ENCODE data around the gene MAST1.
"Not testable (repeated sequence)": the region's sequence is repeated elsewhere in the genome, so short reads cannot be mapped to it uniquely, and the experiment has no call there.

Gene MAST1

GRCh38 chr19:12872941-12873890, 34.9 kb downstream of the MAST1 start:
- peak; percentile 47 for DNase-seq

- no peak for DNase-seq
Measured at GRCh38 chr19:12873891-12874745, 35.8 kb downstream of the MAST1 start.

DNA sequence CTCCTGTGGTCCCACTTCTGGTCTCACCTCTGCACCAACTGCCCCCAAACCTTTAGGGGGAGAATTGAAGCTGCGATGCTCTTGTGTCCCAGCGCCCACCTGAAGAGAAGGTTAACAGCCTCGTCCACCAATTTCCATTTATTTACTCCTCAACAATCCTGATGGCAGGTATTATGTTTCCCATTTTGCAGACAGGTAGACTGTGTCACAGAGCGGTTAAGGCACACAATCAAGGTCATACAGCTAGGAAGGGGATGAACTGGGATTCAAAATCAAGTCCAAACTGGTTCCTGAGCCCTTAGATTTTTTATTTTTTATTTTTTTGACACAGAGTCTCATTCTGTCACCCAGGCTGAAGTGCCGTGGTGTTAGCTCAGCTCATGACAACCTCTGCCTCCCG, 36.8 kb downstream of the MAST1 start:
- no peak for DNase-seq

DNA sequence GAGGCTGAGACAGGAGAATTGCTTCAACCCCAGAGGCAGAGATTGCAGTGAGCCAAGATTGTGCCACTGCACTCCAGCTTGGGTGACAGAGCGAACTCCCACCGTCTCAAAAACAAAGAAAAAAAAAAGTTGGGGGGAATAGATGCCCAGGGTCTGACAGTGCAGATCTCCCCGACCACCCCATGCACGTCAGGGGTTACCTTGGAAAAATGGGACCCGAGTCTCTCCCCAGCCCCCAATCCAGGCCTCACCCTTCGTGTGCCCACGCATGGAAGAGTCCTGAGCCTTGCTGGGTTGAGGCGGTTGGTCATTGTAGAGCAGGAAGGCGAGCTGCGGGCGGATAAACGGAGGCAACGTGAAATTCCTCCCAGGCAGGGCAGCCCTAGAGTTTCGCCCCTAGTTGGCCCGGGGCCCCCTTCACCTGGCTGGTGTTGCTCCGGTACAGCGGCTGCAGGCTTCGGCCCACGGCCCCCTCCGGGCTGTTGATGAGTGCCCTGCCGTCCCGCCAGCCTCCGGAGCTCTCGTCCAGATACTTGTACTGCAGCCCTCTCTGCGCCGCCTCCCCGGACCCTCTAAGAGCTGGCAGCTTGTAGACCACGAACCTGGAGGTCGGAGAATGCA, 42.3 kb downstream of the MAST1 start:
- DNase-seq: peak; percentile 35

DNA sequence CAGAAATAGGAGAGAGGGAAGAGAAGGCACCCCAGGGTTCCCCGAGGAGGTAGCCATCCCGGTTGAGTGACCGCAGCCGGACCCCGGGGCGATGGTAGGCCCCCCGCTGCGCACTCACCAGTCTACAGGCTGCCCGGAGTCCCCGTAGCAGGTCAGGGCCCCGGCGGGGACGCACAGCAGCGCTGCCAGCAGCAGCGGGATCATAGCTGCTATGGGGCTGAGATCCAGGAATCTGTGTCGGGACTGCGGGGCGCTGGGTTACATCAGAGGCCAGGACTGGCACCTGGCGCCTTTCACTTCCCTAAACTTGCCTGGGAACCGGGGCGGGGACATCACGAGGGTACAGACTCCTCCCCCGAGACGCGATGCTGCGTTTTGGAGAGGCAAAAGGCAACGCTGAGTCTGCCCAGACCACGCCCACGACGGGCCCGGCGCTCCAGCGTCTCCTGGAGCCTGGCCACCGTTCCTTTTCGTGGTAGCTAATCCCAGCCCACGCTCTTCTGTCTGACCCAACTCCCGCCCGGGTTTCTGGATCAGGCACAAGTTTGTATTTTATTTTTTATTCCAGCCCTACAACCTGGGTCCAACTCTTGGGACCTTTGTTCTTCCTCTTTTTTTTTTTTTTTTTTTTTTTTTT, 43.0 kb downstream of the MAST1 start, which contains the start of gene DNASE2:
Gene DNASE2, minus strand, starts transcription at position 278 of the 637 bp plus-strand sequence. Its CDS starts 74 bp downstream, at position 204.
- DNase-seq: peak; percentile 96

- no peak for DNase-seq
Measured at GRCh38 chr19:12882589-12882988, 44.3 kb downstream of the MAST1 start.

DNA sequence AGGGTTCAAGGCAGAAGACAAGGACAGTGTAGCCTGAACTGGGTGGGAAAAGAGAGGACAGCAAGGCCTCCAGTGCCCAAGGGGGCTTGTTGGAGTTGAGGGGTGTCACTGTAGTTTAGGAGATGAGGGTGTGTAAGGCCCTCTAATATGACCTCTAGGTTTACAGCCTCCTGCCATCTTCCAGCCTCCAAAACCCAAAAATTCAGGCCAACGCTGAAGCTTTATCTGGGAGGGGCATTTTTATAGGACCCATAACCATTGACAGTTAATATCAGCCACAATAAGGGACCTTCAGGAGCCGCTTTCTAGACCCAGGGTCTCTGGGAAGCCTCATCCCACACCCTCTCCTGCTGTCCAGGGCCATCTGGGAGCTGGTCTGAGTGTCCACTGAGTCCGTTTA, 45.9 kb downstream of the MAST1 start:
- no peak for DNase-seq

GRCh38 chr19:12884627-12884925, 46.3 kb downstream of the MAST1 start:
- no peak for DNase-seq

DNA sequence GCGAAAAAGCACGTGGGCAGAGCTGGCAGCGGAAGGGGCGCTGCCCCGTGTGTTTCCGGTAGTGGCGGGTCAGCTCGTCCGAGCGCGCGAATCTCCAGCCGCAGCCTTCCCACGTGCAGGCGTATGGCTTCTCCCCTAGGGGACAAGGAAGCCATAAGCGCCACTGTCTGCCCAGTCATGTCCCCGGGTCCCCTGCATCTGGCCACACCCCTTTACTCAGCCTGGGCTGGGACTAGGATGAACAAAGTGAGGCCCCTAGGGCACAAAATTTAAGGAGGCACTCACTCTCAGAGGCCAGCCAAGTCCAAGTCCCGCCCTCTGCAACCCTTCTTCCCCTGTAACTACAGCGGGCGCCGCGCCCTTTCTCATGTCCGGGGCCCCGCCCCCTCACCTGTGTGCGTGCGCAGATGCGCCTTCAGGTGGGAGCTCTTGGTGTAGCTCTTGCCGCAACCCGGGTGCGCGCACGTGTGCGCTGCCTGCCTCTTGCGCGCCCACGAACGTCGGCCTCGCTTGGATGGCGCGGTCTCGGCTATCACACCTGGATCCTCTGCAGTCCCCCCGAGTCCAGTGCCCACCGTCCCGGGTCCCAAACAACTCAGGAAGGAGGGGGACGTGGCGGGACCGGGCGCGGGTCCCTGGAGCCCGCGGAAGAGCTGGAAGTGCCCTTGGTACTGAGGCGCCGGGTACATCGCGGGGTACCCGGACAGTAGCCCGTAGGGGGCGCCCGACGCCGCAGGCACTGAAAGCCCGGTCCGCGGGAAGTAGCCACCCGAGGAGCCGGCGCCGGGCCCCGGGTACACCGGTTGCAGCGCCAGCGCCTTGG, 46.8 kb downstream of the MAST1 start:
- peak; percentile 94 for DNase-seq

DNA sequence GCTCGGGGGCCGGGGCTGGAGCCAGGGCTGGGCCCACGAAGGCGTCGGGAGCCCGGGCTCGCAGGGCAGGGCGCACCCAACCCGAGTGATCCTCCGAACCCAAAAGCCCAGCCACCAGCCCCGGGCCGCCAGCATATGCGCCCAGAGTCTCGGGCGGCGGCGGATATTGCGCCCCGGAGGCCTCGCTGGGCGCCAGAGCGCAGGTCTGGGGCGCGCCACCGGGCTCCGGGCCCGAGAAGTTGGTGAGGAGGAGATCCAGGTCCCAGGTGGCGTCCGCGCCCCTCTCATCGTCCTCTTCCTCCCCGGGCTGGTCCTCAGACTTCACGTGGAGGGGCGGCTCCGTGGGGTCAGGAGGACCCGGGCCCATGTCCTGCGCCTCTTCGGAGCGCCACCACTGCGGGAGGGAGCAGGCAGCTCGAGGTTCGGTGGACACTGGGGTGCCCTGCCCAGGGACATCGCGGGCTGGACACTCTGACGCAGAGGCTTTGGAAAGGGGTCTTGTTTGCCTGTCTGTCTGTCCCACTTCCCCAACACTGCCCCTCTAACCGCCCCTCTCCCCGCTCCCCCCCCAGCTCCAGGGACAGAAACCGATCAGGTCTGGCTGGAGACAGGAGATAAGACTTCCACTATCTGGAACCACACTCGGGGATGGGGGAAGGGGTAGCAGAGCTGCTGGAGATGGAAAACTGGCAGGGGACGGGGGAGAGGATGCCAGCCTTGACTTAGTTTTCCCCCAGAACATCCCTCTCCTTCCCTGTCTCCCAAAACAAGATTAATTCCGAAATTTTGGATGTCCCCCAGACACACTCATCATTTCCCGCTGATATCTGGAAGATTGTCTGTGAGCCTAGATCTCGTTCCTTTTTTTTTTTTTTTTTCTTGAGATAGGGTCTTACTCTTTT, 47.7 kb downstream of the MAST1 start:
- no peak for DNase-seq

DNA sequence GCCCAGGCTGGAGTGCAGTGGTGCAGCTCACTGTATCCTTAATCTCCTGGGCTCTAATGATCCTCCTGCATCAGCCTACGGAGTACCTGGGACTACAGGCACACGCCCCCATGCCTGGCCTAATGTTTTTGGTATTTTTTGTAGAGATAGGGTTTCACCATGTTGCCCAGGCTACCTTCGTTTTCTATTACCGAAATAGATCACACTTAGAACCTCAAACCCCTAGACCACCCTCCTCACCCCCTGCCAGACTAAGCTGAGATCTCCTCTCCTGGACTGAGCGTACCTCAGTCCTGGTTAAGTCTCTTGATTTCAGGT, 48.3 kb downstream of the MAST1 start:
- DNase-seq: no peak

DNA sequence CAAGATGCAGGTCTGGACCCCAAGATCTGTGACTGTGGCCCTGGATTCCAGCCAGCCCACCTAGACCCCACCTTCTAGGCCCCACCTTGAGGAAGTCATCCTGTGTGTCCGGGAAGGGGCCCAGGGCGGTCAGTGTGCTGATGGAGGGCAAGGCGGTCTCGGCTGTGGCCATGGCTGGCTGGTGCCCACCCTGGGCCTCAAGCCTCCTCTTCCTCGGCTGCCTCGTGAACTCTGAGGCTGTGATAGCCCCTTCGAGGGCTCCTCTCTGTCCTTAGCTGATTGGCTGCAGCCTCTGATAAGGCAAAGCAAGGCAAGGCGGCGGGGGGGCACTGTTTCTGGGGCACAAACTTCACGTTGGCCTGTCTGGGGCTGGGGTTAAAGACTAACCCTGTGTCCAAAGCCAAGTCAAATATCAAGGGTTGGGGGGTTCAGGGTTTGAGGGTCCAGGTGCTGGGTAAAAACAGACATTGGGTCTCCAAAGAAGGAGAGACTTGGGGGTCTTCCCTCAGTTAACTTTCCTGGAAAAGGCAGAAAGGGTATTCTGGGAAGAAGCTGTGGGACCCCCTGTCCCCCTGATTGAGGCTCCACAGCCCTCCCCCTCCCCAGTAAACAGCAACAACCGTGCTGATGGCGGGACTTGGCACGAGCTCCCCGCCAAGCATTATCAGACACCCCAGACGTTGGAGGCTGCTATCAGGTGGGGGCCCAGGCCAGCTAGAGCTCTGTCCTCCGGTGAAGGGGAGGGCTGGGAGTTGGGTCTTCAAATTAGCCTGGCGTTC, 48.8 kb downstream of the MAST1 start, which contains the start of gene KLF1:
Gene KLF1, minus strand, starts transcription at position 233 of the 779 bp plus-strand sequence. Its CDS starts 61 bp downstream, at position 172.
- no peak for DNase-seq

DNA sequence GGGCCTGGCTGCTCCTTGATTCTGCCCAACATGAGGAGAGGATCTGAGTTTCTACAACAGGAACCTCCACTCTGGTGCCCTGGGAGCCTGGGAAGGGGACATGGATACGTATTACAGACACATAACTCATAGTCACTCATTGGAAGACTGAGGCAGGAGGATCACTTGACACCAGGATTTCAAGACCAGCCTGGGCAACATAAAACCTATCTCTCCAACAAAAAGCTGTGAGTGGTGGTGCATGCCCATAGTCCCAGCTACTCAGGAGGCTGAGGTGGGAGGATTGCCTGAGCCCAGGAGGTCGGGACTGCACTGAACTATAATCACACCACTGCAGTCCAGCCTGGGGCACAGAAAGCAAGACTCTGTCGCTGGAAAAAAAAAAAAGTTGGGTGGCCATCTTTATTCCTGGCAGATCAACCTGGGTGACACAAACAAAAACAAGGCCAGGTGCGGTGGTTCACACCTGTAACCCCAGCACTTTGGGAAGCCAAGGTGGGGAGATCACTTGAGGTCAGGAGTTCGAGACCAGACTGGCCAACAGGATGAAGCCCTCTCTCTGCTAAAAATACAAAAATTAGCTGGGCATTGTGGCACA, 49.8 kb downstream of the MAST1 start:
- no peak for DNase-seq

DNA sequence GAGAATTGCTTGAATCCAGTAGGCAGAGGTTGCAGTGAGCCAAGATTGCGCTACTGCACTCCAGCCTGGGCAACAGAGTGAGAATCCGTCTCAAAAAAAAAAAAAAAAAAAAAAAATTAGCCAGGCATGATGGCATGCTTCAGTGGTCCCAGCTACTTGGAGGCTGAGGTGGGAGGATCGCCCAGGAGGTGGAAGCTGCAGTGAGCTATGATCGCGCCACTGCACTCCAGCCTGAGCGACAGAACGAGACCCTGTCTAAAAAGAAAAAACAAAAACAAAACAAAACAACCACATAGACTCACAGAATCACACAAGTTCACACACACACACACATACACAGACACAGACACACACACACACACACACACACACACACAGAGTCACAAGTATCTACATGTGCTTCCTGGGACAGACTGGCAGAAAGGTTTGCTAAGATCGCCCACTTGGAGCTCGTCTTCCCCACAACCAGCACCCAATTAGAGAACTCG, 52.0 kb downstream of the MAST1 start:
- not testable (repeated sequence) for DNase-seq

DNA sequence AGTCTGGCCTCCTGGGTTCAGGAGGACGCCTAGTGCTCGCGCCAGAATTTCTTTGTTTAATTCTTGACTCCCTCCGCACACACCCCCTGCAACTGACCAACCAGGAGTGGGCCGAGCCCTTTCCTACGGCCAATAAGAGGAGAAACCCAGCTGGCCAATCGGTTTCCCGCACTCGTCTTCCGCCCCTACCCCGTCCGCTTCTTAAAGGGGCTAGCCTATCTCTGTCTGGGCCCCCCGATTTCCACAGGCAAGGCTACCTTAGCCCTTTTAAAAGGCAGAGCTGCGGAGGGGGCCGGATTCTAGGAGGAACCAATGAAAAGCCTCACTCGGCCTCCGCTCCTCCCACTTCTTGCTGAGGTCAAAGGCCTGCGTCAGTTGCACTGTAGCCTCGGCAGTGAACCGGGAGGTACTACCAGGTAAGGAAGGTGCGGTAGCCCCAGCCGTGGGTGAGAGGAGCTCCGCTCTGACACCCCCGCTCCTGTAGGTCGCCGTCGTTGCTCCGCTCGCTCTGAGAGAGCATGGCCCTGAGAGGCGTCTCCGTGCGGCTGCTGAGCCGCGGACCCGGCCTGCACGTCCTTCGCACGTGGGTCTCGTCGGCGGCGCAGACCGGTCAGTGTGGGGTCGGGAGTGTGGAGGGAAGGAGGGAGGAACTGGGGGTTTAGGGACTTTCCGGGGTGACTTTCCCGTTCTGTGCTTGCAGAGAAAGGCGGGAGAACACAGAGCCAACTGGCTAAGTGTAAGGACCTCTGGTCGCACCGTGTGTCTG, 52.7 kb downstream of the MAST1 start, which contains the start of gene GCDH:
Gene GCDH, plus strand, starts transcription at position 374 of the 766 bp plus-strand sequence. Its CDS starts 145 bp downstream, at position 519.
- DNase-seq: peak; percentile 96

- no peak for DNase-seq
Measured at GRCh38 chr19:12891553-12892021, 53.3 kb downstream of the MAST1 start.

DNA sequence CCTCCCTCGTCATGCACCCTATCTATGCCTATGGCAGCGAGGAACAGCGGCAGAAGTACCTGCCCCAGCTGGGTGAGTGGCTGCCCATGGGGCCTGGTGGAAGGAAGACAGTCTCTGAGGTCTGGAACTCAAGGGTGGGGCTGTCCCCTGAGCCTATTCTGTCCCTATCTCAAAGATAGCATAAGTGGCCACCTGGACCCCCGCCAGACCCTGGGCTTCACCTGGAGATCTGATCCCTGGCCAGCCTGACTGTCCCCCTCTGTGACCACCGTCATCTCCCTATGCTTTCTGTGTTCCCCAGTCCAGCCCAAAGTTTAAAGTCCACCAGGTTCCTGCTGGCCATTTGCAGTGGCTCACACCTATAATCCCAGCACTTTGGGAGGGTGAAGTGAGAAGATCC, 55.3 kb downstream of the MAST1 start:
- no peak for DNase-seq

DNA sequence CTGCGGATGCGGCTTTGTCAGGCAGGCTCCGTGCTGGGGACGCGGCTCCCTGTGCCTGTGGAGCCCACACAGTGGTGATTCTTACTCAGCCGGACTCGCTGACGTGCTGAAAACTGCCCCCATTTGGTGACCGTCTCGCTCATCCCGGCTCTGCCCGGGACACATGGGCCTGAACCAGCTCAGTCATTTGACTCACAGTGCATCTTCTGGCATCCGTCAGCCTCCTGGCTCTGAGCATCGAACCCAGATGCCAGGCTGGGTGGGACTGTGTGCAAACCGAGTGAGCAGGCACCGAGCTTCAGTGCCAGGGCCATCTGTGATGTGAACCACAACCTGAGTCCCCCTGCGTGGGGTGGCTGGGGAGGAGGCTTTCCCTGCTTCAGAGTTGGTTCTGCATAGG, 58.1 kb downstream of the MAST1 start:
- no peak for DNase-seq

Measured in CD4-positive, alpha-beta T cell treated with Interleukin-17A for 4 hours (primary cell).